DND-41 (cell line): ENCODE results near the gene PPP4C.

Source experiments
- ATAC-seq: fragments of 200-7000 bp; cut with Tn5 transposase; 3 replicates; pipeline ENCODE4 v1.9.1; 2021; ENCODE audit warnings: low read depth; ENCODE audit not compliant: insufficient read depth
- DNase-seq: peaks from one replicate; pipeline ENCODE4 v3.0.0-alpha.2; 2020
- H2AFZ ChIP-seq: 2 replicates; pipeline ENCODE4 v1.6.0; 2012; ENCODE audit warnings: low read depth, low read length
- H3K27ac ChIP-seq: 2 replicates; pipeline ENCODE4 v1.5.1; 2012; ENCODE audit warnings: low read length, inconsistent platforms
- H3K27me3 ChIP-seq: fragments of 200-600 bp; sonication (generic); 2 replicates; pipeline ENCODE4 v1.6.0; 2012; ENCODE audit warnings: low read length, mild to moderate bottlenecking, inconsistent platforms; ENCODE audit not compliant: insufficient read depth, poor library complexity
- H3K36me3 ChIP-seq: 2 replicates; pipeline ENCODE4 v1.5.1; 2012; ENCODE audit warnings: low read length, inconsistent platforms; ENCODE audit not compliant: insufficient read depth
- H3K4me1 ChIP-seq: 2 replicates; pipeline ENCODE4 v1.5.1; 2012; ENCODE audit warnings: mild to moderate bottlenecking, low read length; ENCODE audit not compliant: insufficient read depth
- H3K4me2 ChIP-seq: 2 replicates; pipeline ENCODE4 v1.6.0; 2012; ENCODE audit warnings: mild to moderate bottlenecking, moderate library complexity, low read length, inconsistent platforms; ENCODE audit not compliant: insufficient read depth
- H3K4me3 ChIP-seq, 2 experiments: fragments of 200-600 bp in 1 of 2; shearing (Covaris generic) in 1 of 2; 2 replicates each; pipeline ENCODE4 v1.5.1; 2012 to 2016; ENCODE audit warnings: inconsistent platforms in 2 of 2, low read length in 2 of 2, mild to moderate bottlenecking in 2 of 2, low read depth in 1 of 2, moderate library complexity in 1 of 2
- H3K79me2 ChIP-seq: 2 replicates; pipeline ENCODE4 v1.6.0; 2012; ENCODE audit warnings: low read length, inconsistent platforms; ENCODE audit not compliant: insufficient read depth
- H3K9ac ChIP-seq: 2 replicates; pipeline ENCODE4 v1.6.0; 2012; ENCODE audit warnings: low read depth, mild to moderate bottlenecking, inconsistent platforms, low read length, moderate library complexity
- H3K9me3 ChIP-seq: 2 replicates; pipeline ENCODE4 v1.5.1; 2012; ENCODE audit warnings: low read length, moderate library complexity, mild to moderate bottlenecking, inconsistent platforms; ENCODE audit not compliant: insufficient read depth, severe bottlenecking
- H4K20me1 ChIP-seq: 2 replicates; pipeline ENCODE4 v1.6.0; 2012; ENCODE audit warnings: low read length; ENCODE audit not compliant: insufficient read depth
- EZH2 ChIP-seq: IDR thresholded peaks from 3 replicates; pipeline ENCODE4 v1.6.1; 2012; ENCODE audit warnings: borderline replicate concordance, low read depth, mild to moderate bottlenecking, moderate library complexity, low read length, inconsistent platforms; ENCODE audit not compliant: severe bottlenecking
- TF ChIP-seq, protein P1 (sequence below): IDR thresholded peaks from 2 replicates; pipeline ENCODE4 v1.5.1; 2012; ENCODE audit warnings: borderline replicate concordance, low read length, moderate library complexity, mild to moderate bottlenecking; ENCODE audit not compliant: poor library complexity, severe bottlenecking; ENCODE audit errors: extremely low read depth

The PPP4C gene

DNA sequence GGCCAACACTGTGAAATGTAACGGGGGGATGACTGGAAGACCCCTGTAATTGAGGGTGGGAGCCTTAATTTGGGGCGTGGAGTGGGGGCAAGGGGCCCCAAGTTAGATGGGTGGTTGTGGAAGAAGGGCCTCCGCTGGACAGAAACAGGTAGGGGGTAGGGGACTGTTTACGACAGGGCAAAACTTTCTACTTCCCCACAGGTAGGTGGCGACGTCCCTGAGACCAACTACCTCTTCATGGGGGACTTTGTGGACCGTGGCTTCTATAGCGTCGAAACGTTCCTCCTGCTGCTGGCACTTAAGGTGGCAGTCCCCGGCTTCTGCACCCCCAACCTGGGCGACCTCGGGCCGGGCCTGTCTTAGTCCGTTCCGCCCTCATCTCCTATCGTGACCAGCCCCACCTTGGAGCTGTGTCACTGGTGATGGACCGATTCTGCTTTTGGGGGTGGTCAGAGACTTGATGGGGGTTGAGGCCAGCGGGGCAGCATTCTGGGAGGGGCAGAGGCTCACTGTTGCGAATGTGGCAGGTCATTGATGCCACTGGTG, 6.8 kb downstream of the PPP4C start:
- Histone ChIP-seq H3K4me3 (no peak overlapping the region), H2AFZ (no peak overlapping the region), H3K27me3 (no peaks in the 10 kb centered on the region), H3K27ac (no peak overlapping the region), H3K36me3 (peaks cover 74% of the 10 kb centered on the region), H3K79me2 (peaks cover 33% of the 10 kb centered on the region), H3K4me2 (no peak overlapping the region), H3K4me1 (peaks cover 10% of the 10 kb centered on the region), H4K20me1 (peaks cover 39% of the 10 kb centered on the region), H3K9me3 (no peaks in the 10 kb centered on the region), H3K9ac (no peak overlapping the region)
- ATAC-seq: no peak
- TF ChIP-seq, protein P1, sequence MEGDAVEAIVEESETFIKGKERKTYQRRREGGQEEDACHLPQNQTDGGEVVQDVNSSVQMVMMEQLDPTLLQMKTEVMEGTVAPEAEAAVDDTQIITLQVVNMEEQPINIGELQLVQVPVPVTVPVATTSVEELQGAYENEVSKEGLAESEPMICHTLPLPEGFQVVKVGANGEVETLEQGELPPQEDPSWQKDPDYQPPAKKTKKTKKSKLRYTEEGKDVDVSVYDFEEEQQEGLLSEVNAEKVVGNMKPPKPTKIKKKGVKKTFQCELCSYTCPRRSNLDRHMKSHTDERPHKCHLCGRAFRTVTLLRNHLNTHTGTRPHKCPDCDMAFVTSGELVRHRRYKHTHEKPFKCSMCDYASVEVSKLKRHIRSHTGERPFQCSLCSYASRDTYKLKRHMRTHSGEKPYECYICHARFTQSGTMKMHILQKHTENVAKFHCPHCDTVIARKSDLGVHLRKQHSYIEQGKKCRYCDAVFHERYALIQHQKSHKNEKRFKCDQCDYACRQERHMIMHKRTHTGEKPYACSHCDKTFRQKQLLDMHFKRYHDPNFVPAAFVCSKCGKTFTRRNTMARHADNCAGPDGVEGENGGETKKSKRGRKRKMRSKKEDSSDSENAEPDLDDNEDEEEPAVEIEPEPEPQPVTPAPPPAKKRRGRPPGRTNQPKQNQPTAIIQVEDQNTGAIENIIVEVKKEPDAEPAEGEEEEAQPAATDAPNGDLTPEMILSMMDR: peak; percentile 41
- no peak for TF ChIP-seq EZH2
- no peak for DNase-seq

GRCh38 chr16:30083216-30084055, 7.6 kb downstream of the PPP4C start:
- TF ChIP-seq, protein P1: no peak
- no peak for TF ChIP-seq EZH2
- H3K9ac ChIP-seq: no peak overlapping the region
- H4K20me1 ChIP-seq: peaks cover 31% of the 10 kb centered on the region

GRCh38 chr16:30084096-30084815, 8.5 kb downstream of the PPP4C start:
- no peak overlapping the region for H3K27ac ChIP-seq
- H3K27me3 ChIP-seq: no peaks in the 10 kb centered on the region
- peaks cover 16% of the 10 kb centered on the region for H3K79me2 ChIP-seq
- no peak overlapping the region for H3K4me2 ChIP-seq
- ATAC-seq (no peak), DNase-seq (no peak)
- H4K20me1 ChIP-seq: peaks cover 28% of the 10 kb centered on the region
- no peaks in the 10 kb centered on the region for H3K9me3 ChIP-seq
- TF ChIP-seq EZH2: no peak
- TF ChIP-seq, protein P1: no peak
- no peak overlapping the region for H3K9ac ChIP-seq
- no peaks in the 10 kb centered on the region for H3K4me1 ChIP-seq
- no peak overlapping the region for H2AFZ ChIP-seq
- H3K4me3 ChIP-seq: no peak overlapping the region
- H3K36me3 ChIP-seq: peaks cover 59% of the 10 kb centered on the region

More at GRCh38 chr16:30083216-30084055, 7.6 kb downstream of the PPP4C start:
- no peak overlapping the region for H3K4me3 ChIP-seq
- no peak overlapping the region for H3K4me2 ChIP-seq
- no peaks in the 10 kb centered on the region for H3K9me3 ChIP-seq
- H3K4me1 ChIP-seq: peaks cover 1% of the 10 kb centered on the region; the same call in 1 of the 2 replicates
- ATAC-seq (no peak), DNase-seq (no peak)
- H3K27me3 ChIP-seq: no peaks in the 10 kb centered on the region
- no peak overlapping the region for H2AFZ ChIP-seq
- H3K79me2 ChIP-seq: peaks cover 25% of the 10 kb centered on the region
- H3K36me3 ChIP-seq: peaks cover 66% of the 10 kb centered on the region
- no peak overlapping the region for H3K27ac ChIP-seq
